Measurements from ENCODE around the gene ALX4.

The ALX4 gene

GRCh38 chr11:44243086-44243485 is 66.9 kb downstream of the ALX4 start:
- no peak for DNase-seq

- no peak for DNase-seq
These were observed 68.1 kb downstream of the ALX4 start for GRCh38 chr11:44241851-44242250.

- DNase-seq: no peak
These were observed 72.8 kb downstream of the ALX4 start for GRCh38 chr11:44237156-44237555.

GRCh38 chr11:44236296-44236695 is 73.6 kb downstream of the ALX4 start:
- no peak for DNase-seq

- DNase-seq: no peak
These were observed 74.2 kb downstream of the ALX4 start for GRCh38 chr11:44235765-44236201.

- no peak for DNase-seq
These were observed 80.3 kb downstream of the ALX4 start for GRCh38 chr11:44229624-44230023.

- no peak for DNase-seq
These were observed 80.8 kb downstream of the ALX4 start for GRCh38 chr11:44229098-44229497.

- no peak for DNase-seq
These were observed 81.6 kb downstream of the ALX4 start for GRCh38 chr11:44228379-44228778.

GRCh38 chr11:44226945-44227344 is 83.0 kb downstream of the ALX4 start:
- no peak for DNase-seq

- DNase-seq: no peak
These were observed 83.4 kb downstream of the ALX4 start for GRCh38 chr11:44226490-44226889.

- DNase-seq: no peak
These were observed 85.0 kb downstream of the ALX4 start for GRCh38 chr11:44224867-44225501.

GRCh38 chr11:44223238-44223637 is 86.7 kb downstream of the ALX4 start:
- DNase-seq: no peak

- no peak for DNase-seq
These were observed 87.9 kb downstream of the ALX4 start for GRCh38 chr11:44221992-44222391.

GRCh38 chr11:44221456-44221855 is 88.5 kb downstream of the ALX4 start:
- DNase-seq: no peak

- no peak for DNase-seq
These were observed 89.8 kb downstream of the ALX4 start for GRCh38 chr11:44219830-44220796.

- DNase-seq: no peak
These were observed 92.5 kb downstream of the ALX4 start for GRCh38 chr11:44217432-44217831.

- DNase-seq: no peak
These were observed 96.8 kb downstream of the ALX4 start for GRCh38 chr11:44213148-44213547.

- no peak for DNase-seq
These were observed 97.8 kb downstream of the ALX4 start for GRCh38 chr11:44212128-44212527.

Data from inflammatory macrophage (primary cell).